ENCODE data around the gene MEP1A.

DNA sequence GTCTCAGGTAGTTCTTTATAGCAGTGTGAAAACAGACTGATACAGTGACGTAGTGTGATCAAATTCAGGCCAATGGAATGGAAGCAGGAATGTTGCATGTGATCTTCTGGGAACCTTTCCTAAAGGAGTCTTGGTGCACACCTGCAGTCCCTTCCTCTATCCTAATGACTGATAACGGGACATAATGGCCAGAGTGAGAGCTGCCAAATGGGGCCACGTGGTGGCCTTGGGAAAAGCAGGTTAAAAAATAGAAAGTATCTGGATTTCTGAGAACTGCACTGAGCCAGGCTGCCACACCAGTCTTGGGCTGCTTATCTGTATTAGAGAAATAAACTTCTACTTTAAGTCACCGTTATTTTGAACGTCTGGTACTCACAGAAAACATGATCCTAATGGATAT is 51.9 kb downstream of the MEP1A start:
- TF ChIP-seq, protein P1, sequence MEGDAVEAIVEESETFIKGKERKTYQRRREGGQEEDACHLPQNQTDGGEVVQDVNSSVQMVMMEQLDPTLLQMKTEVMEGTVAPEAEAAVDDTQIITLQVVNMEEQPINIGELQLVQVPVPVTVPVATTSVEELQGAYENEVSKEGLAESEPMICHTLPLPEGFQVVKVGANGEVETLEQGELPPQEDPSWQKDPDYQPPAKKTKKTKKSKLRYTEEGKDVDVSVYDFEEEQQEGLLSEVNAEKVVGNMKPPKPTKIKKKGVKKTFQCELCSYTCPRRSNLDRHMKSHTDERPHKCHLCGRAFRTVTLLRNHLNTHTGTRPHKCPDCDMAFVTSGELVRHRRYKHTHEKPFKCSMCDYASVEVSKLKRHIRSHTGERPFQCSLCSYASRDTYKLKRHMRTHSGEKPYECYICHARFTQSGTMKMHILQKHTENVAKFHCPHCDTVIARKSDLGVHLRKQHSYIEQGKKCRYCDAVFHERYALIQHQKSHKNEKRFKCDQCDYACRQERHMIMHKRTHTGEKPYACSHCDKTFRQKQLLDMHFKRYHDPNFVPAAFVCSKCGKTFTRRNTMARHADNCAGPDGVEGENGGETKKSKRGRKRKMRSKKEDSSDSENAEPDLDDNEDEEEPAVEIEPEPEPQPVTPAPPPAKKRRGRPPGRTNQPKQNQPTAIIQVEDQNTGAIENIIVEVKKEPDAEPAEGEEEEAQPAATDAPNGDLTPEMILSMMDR (IDR thresholded peaks at IDR 0.05) = no peak
- no peak for TF ChIP-seq POLR2A (IDR thresholded peaks at IDR 0.05)

All from right lobe of liver (tissue), 4 donors.